Neural progenitor cell (in vitro differentiated cells): ENCODE results near the gene LYRM4. TPM values are rescaled to one million over a fixed set of nuclear protein-coding genes. Genes with fewer than 3 reads are reported as not detected.

Experiments
- DNase-seq: peaks from one replicate; pipeline ENCODE4 v3.0.0-alpha.2; 2016; ENCODE audit warnings: low spot score
- H2AFZ ChIP-seq: fragments of 200-600 bp; sonication (generic); replicated peaks from 2 replicates; pipeline ENCODE4 v1.6.1; 2016; ENCODE audit warnings: antibody characterized with exemption
- H3F3A ChIP-seq: fragments of 200-600 bp; sonication (generic); 2 replicates; pipeline ENCODE4 v1.6.1; 2016; ENCODE audit warnings: antibody characterized with exemption, low read depth
- H3K27ac ChIP-seq: fragments of 200-600 bp; sonication (generic); 2 replicates; pipeline ENCODE4 v1.5.1; 2016; ENCODE audit warnings: mild to moderate bottlenecking
- H3K27me3 ChIP-seq: fragments of 200-600 bp; sonication (generic); 2 replicates; pipeline ENCODE4 v1.6.1; 2016; ENCODE audit warnings: mild to moderate bottlenecking, moderate library complexity
- H3K36me3 ChIP-seq: fragments of 200-600 bp; sonication (generic); 2 replicates; pipeline ENCODE4 v1.5.1; 2016
- H3K4me1 ChIP-seq: fragments of 200-600 bp; sonication (generic); 2 replicates; pipeline ENCODE4 v1.6.1; 2016; ENCODE audit warnings: mixed run types
- H3K4me2 ChIP-seq: fragments of 200-600 bp; sonication (generic); 2 replicates; pipeline ENCODE4 v1.6.1; 2016
- H3K4me3 ChIP-seq: fragments of 200-600 bp; sonication (generic); 2 replicates; pipeline ENCODE4 v1.5.1; 2016
- H3K79me2 ChIP-seq: fragments of 200-600 bp; sonication (generic); 2 replicates; pipeline ENCODE4 v1.6.1; 2016; ENCODE audit warnings: low read depth
- H3K9ac ChIP-seq: fragments of 200-600 bp; sonication (generic); 2 replicates; pipeline ENCODE4 v1.6.1; 2016
- H3K9me3 ChIP-seq: fragments of 200-600 bp; sonication (generic); 2 replicates; pipeline ENCODE4 v1.5.1; 2016; ENCODE audit warnings: low read depth
- H4K20me1 ChIP-seq: fragments of 200-600 bp; sonication (generic); 2 replicates; pipeline ENCODE4 v1.6.1; 2016; ENCODE audit warnings: low read depth
- H3K27ac Mint-ChIP-seq: 3 replicates; pipeline ENCODE4 v1.8.0; 2021; ENCODE audit warnings: mixed read lengths
- H3K27me3 Mint-ChIP-seq: 2 replicates; pipeline ENCODE4 v1.8.0; 2022; ENCODE audit warnings: low read depth, mild to moderate bottlenecking, inconsistent platforms, moderate library complexity, mixed read lengths; ENCODE audit not compliant: insufficient read depth
- H3K36me3 Mint-ChIP-seq: 3 replicates; pipeline ENCODE4 v1.8.0; 2021; ENCODE audit warnings: mixed read lengths
- H3K4me1 Mint-ChIP-seq: 3 replicates; pipeline ENCODE4 v1.8.0; 2021; ENCODE audit warnings: mixed read lengths
- H3K4me3 Mint-ChIP-seq: 3 replicates; pipeline ENCODE4 v1.8.0; 2021; ENCODE audit warnings: mild to moderate bottlenecking, moderate library complexity, mixed read lengths
- H3K9me3 Mint-ChIP-seq: 3 replicates; pipeline ENCODE4 v1.8.0; 2020; ENCODE audit warnings: mixed read lengths
- EZH2 ChIP-seq: fragments of 200-600 bp; sonication (generic); IDR thresholded peaks from 2 replicates; pipeline ENCODE4 v1.6.1; 2017; ENCODE audit warnings: antibody characterized with exemption, mild to moderate bottlenecking, moderate library complexity
- EZH2phosphoT487 ChIP-seq: fragments of 200-600 bp; sonication (generic); IDR thresholded peaks from 2 replicates; pipeline ENCODE4 v1.6.1; 2017; ENCODE audit warnings: antibody characterized with exemption
- total RNA-seq: library from RNA; depleted of rRNA; stranded (reverse); fragments of >200 nt; gene quantifications from 2 replicates; pipeline ENCODE4 v1.2.3, GENCODE V29; 2015; ENCODE audit warnings: low replicate concordance
- TF ChIP-seq, protein P1 (sequence below): fragments of 200-600 bp; sonication (generic); IDR thresholded peaks from 2 replicates; pipeline ENCODE4 v1.5.1; 2017; ENCODE audit warnings: antibody characterized with exemption, mild to moderate bottlenecking

Gene LYRM4
- total RNA-seq, 1 donor from 2014 or later, result 23.9 TPM

DNA sequence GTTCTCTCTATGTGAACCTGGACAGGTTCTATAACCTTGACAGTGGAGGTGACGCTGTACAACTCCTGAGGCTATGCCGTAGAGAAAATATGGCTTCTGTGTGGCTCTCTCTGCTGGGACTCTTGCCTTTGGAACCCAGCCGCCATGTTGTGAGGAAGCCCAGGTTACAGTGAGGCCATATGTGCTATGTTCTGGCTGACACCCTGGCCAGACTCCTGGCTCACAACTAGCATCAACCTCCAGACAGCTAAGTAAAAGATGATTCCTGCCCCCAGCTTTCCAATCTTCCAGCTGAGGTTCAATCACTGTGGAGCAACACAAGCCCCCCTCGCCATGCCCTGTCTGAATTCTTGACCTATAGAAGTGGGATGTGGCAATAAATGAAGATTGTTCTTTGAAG, 118.6 kb downstream of the LYRM4 start:
- H3K4me1 ChIP-seq, result peaks cover 9% of the 10 kb centered on the region
- H3K27ac ChIP-seq, result no peak overlapping the region
- TF ChIP-seq EZH2 (no peak), EZH2phosphoT487 (no peak)
- TF ChIP-seq, protein P1, sequence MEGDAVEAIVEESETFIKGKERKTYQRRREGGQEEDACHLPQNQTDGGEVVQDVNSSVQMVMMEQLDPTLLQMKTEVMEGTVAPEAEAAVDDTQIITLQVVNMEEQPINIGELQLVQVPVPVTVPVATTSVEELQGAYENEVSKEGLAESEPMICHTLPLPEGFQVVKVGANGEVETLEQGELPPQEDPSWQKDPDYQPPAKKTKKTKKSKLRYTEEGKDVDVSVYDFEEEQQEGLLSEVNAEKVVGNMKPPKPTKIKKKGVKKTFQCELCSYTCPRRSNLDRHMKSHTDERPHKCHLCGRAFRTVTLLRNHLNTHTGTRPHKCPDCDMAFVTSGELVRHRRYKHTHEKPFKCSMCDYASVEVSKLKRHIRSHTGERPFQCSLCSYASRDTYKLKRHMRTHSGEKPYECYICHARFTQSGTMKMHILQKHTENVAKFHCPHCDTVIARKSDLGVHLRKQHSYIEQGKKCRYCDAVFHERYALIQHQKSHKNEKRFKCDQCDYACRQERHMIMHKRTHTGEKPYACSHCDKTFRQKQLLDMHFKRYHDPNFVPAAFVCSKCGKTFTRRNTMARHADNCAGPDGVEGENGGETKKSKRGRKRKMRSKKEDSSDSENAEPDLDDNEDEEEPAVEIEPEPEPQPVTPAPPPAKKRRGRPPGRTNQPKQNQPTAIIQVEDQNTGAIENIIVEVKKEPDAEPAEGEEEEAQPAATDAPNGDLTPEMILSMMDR, result no peak
- no peak overlapping the region for H2AFZ ChIP-seq
- H3K36me3 ChIP-seq, result no peaks in the 10 kb centered on the region
- no peak overlapping the region for H3K4me2 ChIP-seq
- no peak overlapping the region for H3K4me3 ChIP-seq
- H3F3A ChIP-seq, result peaks cover 4% of the 10 kb centered on the region
- no peak for DNase-seq
- Mint-ChIP-seq H3K9me3 (no peaks in the 10 kb centered on the region), H3K4me1 (peaks cover 24% of the 10 kb centered on the region), H3K36me3 (no peaks in the 10 kb centered on the region), H3K27ac (no peak overlapping the region), H3K4me3 (no peak overlapping the region), H3K27me3 (peaks cover 2% of the 10 kb centered on the region)
- H3K9me3 ChIP-seq, result no peaks in the 10 kb centered on the region
- H3K79me2 ChIP-seq, result no peaks in the 10 kb centered on the region
- no peak overlapping the region for H3K9ac ChIP-seq
- H4K20me1 ChIP-seq, result peaks cover 8% of the 10 kb centered on the region
- H3K27me3 ChIP-seq, result no peaks in the 10 kb centered on the region

DNA sequence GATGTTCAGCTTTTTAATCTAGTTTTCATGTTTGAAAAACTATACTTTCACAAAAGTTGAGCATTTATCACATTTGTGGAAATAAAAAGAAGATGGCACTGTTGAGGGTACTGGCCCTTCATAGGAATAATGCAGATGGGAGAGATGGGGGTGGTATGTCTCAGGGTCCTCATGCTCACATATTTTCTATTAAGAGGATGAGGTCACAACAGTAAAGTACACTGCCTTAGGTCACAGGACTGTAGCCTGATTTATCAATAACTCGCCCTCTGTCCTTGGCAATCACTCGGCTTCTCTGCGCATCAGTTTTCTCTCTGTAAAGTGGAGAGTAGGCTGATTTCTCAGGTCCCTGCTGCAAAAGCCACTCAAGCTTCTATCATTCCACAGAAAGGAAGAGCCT, 119.7 kb downstream of the LYRM4 start:
- no peak overlapping the region for H3K4me2 ChIP-seq
- H3K36me3 Mint-ChIP-seq, result peaks cover under 1% of the 10 kb centered on the region
- H3K27ac Mint-ChIP-seq, result no peak overlapping the region
- H3K36me3 ChIP-seq, result no peaks in the 10 kb centered on the region
- no peak overlapping the region for H3K27ac ChIP-seq
- TF ChIP-seq, protein P1, result no peak
- TF ChIP-seq EZH2 (no peak), EZH2phosphoT487 (no peak)
- no peaks in the 10 kb centered on the region for H3K9me3 Mint-ChIP-seq
- H3K9me3 ChIP-seq, result no peaks in the 10 kb centered on the region
- H3K4me1 ChIP-seq, result peaks cover 9% of the 10 kb centered on the region
- no peak overlapping the region for H3K9ac ChIP-seq
- peaks cover 20% of the 10 kb centered on the region for H3K4me1 Mint-ChIP-seq
- no peak overlapping the region for H3K4me3 ChIP-seq
- no peak overlapping the region for H2AFZ ChIP-seq
- no peak overlapping the region for H3K4me3 Mint-ChIP-seq
- peaks cover 4% of the 10 kb centered on the region for H3F3A ChIP-seq
- H3K27me3 Mint-ChIP-seq, result peaks cover 2% of the 10 kb centered on the region
- no peaks in the 10 kb centered on the region for H3K79me2 ChIP-seq
- H3K27me3 ChIP-seq, result no peaks in the 10 kb centered on the region
- H4K20me1 ChIP-seq, result peaks cover 8% of the 10 kb centered on the region
- no peak for DNase-seq

DNA sequence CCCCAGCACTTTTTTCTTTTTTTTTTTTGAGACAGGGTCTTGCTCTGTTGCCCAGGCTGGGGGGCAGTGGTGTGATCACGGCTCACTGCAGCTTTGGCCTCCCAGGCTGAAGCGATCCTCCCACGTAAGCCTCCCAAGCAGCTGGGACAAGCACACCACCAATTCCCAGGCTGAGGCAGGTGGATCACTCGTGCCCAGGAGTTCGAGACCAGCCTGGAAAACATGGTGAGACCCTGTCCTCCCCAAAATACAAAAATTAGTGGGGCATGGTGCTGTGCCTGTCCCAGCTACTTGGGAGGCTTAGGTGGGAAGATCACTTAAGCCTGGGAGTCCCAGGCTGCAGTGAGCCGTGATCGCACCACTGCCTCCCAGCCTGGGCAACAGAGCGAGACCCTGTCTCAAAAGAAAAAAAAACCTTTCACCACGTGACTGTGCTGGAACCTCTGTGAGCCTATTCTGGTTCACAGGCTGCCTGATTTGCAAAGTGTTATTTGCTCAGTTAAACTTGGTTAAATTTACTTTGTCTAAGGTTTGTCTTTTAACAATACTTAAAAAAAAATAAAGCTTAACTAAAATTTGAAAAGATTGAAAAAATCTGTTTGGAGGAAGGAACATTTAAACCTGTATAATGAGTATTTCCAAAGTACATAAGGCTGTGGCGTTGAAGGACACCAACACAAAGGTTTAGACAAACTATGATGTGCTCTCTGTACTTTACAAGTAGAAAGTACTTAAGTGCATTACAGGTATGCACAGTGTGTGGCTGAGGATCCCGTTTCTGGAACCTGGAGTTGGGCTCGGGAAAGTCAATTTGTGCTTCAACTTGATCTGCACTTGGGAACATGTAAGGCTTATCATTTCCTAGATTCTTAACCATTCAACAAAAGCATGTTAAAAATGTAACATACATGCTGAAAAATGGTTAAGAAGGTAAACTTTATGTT, 120.7 kb downstream of the LYRM4 start:
- Histone ChIP-seq H2AFZ (no peak overlapping the region), H3K36me3 (no peaks in the 10 kb centered on the region), H3K79me2 (no peaks in the 10 kb centered on the region), H3K27me3 (no peaks in the 10 kb centered on the region), H3K4me3 (no peak overlapping the region), H3K4me2 (no peak overlapping the region), H3K27ac (no peak overlapping the region), H4K20me1 (peaks cover 8% of the 10 kb centered on the region), H3K4me1 (peaks cover 9% of the 10 kb centered on the region), H3F3A (peaks cover 4% of the 10 kb centered on the region), H3K9ac (no peak overlapping the region), H3K9me3 (no peaks in the 10 kb centered on the region)
- H3K4me3 Mint-ChIP-seq, result no peak overlapping the region
- H3K9me3 Mint-ChIP-seq, result peaks cover 5% of the 10 kb centered on the region
- peaks cover 2% of the 10 kb centered on the region for H3K27me3 Mint-ChIP-seq
- peaks cover 15% of the 10 kb centered on the region for H3K4me1 Mint-ChIP-seq
- H3K27ac Mint-ChIP-seq, result no peak overlapping the region
- peaks cover 7% of the 10 kb centered on the region for H3K36me3 Mint-ChIP-seq
- no peak for DNase-seq
- TF ChIP-seq EZH2 (no peak), EZH2phosphoT487 (no peak)
